Adrenal gland (tissue), 12 donors: ENCODE data around the gene DNAJC8. TPM values are rescaled to one million over a fixed set of nuclear protein-coding genes. Genes with fewer than 3 reads are reported as not detected.

Source experiments
- DNase-seq, 7 donors: peaks; one replicate each; pipeline ENCODE4 v3.0.0-alpha.2; 2019 to 2020
- H3K27ac ChIP-seq, 5 donors: fragments of 200-600 bp; sonication (generic) in 4 of 5; 1 replicate in 3 of 5; 2 replicates in 2 of 5; pipeline versions ENCODE4 v1.5.1 to v1.8.0; 2016 to 2020; ENCODE audit warnings: mild to moderate bottlenecking in 1 of 5
- H3K27me3 ChIP-seq: fragments of 200-600 bp; 2 replicates; pipeline ENCODE4 v1.8.0; 2021
- H3K36me3 ChIP-seq, 2 donors: fragments of 200-600 bp; replicated peaks in 1 of 2; 1 replicate in 1 of 2; 2 replicates in 1 of 2; pipeline versions ENCODE4 v1.5.1 to v1.8.0; 2018 to 2022
- H3K4me1 ChIP-seq, 2 donors: fragments of 200-600 bp; replicated peaks in 1 of 2; 1 replicate in 1 of 2; 2 replicates in 1 of 2; pipeline versions ENCODE4 v1.5.1 to v1.8.0; 2018 to 2021
- H3K4me3 ChIP-seq, 4 donors: fragments of 200-600 bp; sonication (generic) in 3 of 4; one replicate each; pipeline ENCODE4 v1.5.1; 2016 to 2018
- H3K9me3 ChIP-seq, 3 donors: fragments of 200-600 bp; sonication (generic) in 1 of 3; replicated peaks in 1 of 3; 1 replicate in 2 of 3; 2 replicates in 1 of 3; pipeline versions ENCODE4 v1.5.1 to v1.8.0; 2016 to 2021
- CTCF ChIP-seq, 6 experiments: fragments of 450-650 bp in 4 of 6; fragments of 200-600 bp in 2 of 6; sonication (generic) in 1 of 6; IDR thresholded peaks; 1 replicate in 5 of 6; 2 replicates in 1 of 6; pipeline versions ENCODE4 v1.5.1 to v1.8.0; 2016 to 2021; ENCODE audit warnings: antibody characterized with exemption in 6 of 6, mild to moderate bottlenecking in 2 of 6, moderate library complexity in 1 of 6
- POLR2A ChIP-seq, 2 donors: fragments of 450-650 bp; IDR thresholded peaks; one replicate each; pipeline ENCODE4 v1.6.1; 2017; ENCODE audit warnings: antibody characterized with exemption in 2 of 2, mild to moderate bottlenecking in 2 of 2, moderate library complexity in 1 of 2
- WGBS, 4 donors: extraction: QIAGEN DNeasy Blood & Tissue Kit in 2 of 4; methylation state at CpG; one replicate each; pipeline versions ENCODE4 v1.1.5 to v1.1.7; 2013 to 2017; 5-methylcytosine and 5-hydroxymethylcytosine counted together
- intact Hi-C, 2 donors: fragments of 100-400 bp; cut with DNase I; formaldehyde crosslinking; loops; one replicate each; pipeline versions ENCODE4 v1.14.1 to v1.15.0; 2022 to 2023
- polyA plus RNA-seq, 3 donors: library from polyadenylated mRNA; stranded (reverse); fragments of 200-250 nt in 2 of 3; fragments of 350-450 nt in 1 of 3; fragmentation: Illumina TruSeq in 1 of 3; extraction: RNeasy Lipid Tissue Mini Kit (QIAGEN cat#74804) in 1 of 3; gene quantifications; one replicate each; pipeline ENCODE4 v1.2.3, GENCODE V29; 2013 to 2014
- total RNA-seq, 9 donors: library from RNA; depleted of rRNA in 4 of 9; stranded (reverse); fragments of >200 nt in 4 of 9; fragments of 120-200 nt in 1 of 9; fragmentation: NEBNext Ultra II Directional in 1 of 9; extraction: Animal tissue kit (Norgen Biotek cat#: 25700) in 1 of 9; gene quantifications; one replicate each; pipeline versions ENCODE4 v1.1.0 to v1.2.4, GENCODE V29; 2013 to 2023
- donor health status: healthy with polysubstance abuse.
- donor health status: Bipolar disorder and iron deficiency.
- donor health status: DM: yes; HTN: yes; CAD: no.
- donor health status: DM: no; HTN: no; CAD: no.
- donor health status: DM: no; HTN: no; CAD: no.
- donor health status: DM: yes; HTN: yes; CAD: no.

The DNAJC8 gene
- total and polyA plus RNA-seq, 12 donors = 45.7 to 150 (median 66.9) TPM

DNA sequence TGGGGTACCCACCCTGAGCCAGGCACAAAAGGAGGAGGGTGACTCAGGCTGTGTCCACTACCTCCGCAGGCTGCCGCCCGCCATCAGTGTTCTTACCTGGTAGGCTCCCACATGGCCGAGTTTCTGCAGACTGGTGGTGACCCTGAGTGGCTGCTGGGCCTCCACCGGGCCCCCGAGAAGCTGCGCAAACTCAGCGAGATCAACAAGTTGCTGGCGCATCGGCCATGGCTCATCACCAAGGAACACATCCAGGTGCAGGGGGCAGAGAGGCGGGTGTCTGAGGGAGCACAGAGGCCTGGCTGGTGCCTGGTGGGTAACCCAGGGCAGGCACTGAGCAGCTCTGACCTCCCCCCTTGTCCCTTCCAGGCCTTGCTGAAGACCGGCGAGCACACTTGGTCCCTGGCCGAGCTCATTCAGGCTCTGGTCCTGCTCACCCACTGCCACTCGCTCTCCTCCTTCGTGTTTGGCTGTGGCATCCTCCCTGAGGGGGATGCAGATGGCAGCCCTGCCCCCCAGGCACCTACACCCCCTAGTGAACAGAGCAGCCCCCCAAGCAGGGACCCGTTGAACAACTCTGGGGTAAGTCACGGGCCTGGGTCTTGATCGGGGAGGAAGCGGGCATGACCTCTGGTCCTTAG is 39.5 kb upstream of the DNAJC8 start:
- Histone ChIP-seq H3K36me3 (peaks cover 0 to 41% of the 10 kb centered on the region in 2 donors), H3K9me3 (no peaks in the 10 kb centered on the region), H3K4me3 (no peak overlapping the region), H3K27me3 (no peaks in the 10 kb centered on the region), H3K27ac (no peak overlapping the region), H3K4me1 (no peaks in the 10 kb centered on the region)
- 93 to 98% (median 94%) methylated on average over 14 to 20 of the region's 20 CpGs for WGBS, 4 donors
- intact Hi-C loops = no loop called here
- no peak for DNase-seq
- TF ChIP-seq CTCF (IDR thresholded peaks at IDR 0.05) (no peak), POLR2A (IDR thresholded peaks at IDR 0.05) (no peak)

DNA sequence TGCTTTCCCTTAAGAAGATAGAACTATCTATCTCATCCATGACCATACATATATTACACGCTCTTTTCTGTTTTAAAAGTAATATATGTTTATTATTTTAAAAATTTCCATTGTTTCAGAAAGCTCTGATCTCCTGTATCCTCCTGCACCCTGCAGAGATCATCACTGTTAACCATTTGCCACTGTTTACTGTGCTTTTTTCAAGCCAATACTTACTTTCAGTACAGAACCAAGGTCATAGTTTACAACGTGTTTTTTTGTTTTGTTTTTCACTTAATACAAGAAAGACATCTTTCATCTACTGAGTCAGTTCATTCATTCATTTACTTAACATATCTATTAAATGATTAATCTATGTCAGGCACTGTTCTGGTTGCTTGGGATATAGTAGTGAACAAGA is 36.7 kb upstream of the DNAJC8 start:
- H3K9me3 ChIP-seq = no peaks in the 10 kb centered on the region
- peaks cover 0 to 4% of the 10 kb centered on the region in 2 donors for H3K4me1 ChIP-seq
- intact Hi-C loops = loop anchor here (10.0 kb wide), 2 partner anchors 45 to 65 kb away; no protein-coding TSS in a partner anchor
- no peak for DNase-seq
- H3K36me3 ChIP-seq = peaks cover 0 to 26% of the 10 kb centered on the region in 2 donors
- TF ChIP-seq CTCF (IDR thresholded peaks at IDR 0.05) = no peak
- no peak for TF ChIP-seq POLR2A (IDR thresholded peaks at IDR 0.05)
- H3K27me3 ChIP-seq = no peaks in the 10 kb centered on the region
- 56 to 63% (median 62%) methylated on average over 2 of the region's 2 CpGs for WGBS, 4 donors
- no peak overlapping the region for H3K27ac ChIP-seq
- no peak overlapping the region for H3K4me3 ChIP-seq

GRCh38 chr1:28267633-28268032 is 34.8 kb upstream of the DNAJC8 start:
- Histone ChIP-seq H3K27me3 (no peaks in the 10 kb centered on the region), H3K4me1 (peaks cover 0 to 5% of the 10 kb centered on the region in 2 donors), H3K27ac (no peak overlapping the region), H3K4me3 (no peak overlapping the region), H3K36me3 (peaks cover 0 to 7% of the 10 kb centered on the region in 2 donors), H3K9me3 (no peaks in the 10 kb centered on the region)
- no peak for DNase-seq
- intact Hi-C loops = loop anchor here (10.0 kb wide), 2 partner anchors 47 to 67 kb away; no protein-coding TSS in a partner anchor
- TF ChIP-seq CTCF (IDR thresholded peaks at IDR 0.05) = no peak
- no peak for TF ChIP-seq POLR2A (IDR thresholded peaks at IDR 0.05)
- WGBS, 4 donors = 84 to 89% (median 87%) methylated on average over 2 of the region's 2 CpGs

DNA sequence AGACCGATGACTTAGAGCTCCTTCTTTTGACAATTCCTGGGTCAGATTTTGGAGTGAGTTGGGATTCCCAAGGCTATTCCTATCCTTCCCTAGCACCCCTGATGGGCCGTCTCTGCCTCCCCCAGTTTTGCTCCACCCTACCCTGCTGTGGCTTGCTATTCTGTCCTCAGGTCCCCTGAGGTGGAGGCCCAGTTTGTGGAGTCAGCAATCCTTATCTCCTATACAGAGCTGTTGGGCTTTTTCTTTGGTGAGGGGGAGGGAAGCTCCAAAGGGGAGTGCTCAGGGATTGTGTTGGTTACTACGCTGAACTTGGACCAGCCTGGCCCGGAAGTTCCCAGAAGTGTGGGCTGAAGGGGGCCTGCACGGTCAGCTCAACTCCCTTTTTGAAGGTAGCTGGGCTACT is 34.1 kb upstream of the DNAJC8 start:
- Histone ChIP-seq H3K36me3 (no peaks in the 10 kb centered on the region), H3K4me3 (no peak overlapping the region), H3K27ac (no peak overlapping the region), H3K27me3 (no peaks in the 10 kb centered on the region), H3K4me1 (peaks cover under 1 to 6% of the 10 kb centered on the region in 2 donors), H3K9me3 (no peaks in the 10 kb centered on the region)
- no peak for DNase-seq
- no peak for TF ChIP-seq POLR2A (IDR thresholded peaks at IDR 0.05)
- TF ChIP-seq CTCF (IDR thresholded peaks at IDR 0.05) = no peak
- intact Hi-C loops = loop anchor here (10.0 kb wide), 2 partner anchors 48 to 68 kb away; no protein-coding TSS in a partner anchor
- 71 to 81% (median 76%) methylated on average over 5 of the region's 5 CpGs for WGBS, 4 donors
